Motor neuron (in vitro differentiated cells): ENCODE data around the gene IL1F10. TPM values are rescaled to one million over a fixed set of nuclear protein-coding genes. Genes with fewer than 3 reads are reported as not detected.

Experiments
- total RNA-seq, 8 experiments: library from RNA; unstranded; fragments of 300-600 nt; gene quantifications; 2 replicates each; pipeline versions ENCODE4 v1.2.3 to v1.2.4, GENCODE V29; 2022

The IL1F10 gene
- total RNA-seq, 8 experiments from 2014 or later, result 0.24 TPM; not detected in 7

Other genes with a start within 250 kb of the IL1F10 start
- 100 to 1,000 TPM in 1 of 8 experiments, 10 to 100 TPM in 2, under 1 TPM in 2, not detected in 3; 0.17 to 113 (median 19.7) TPM for gene IL1B, start 231.2 kb upstream of the IL1F10 start, total RNA-seq
- not detected for gene IL37, start 156.8 kb upstream of the IL1F10 start, total RNA-seq
- under 1 TPM in 2 of 8 experiments, not detected in 6; 0.31 to 0.92 TPM for gene IL36G, start 90.0 kb upstream of the IL1F10 start, total RNA-seq
- gene IL36A, start 62.5 kb upstream of the IL1F10 start, total RNA-seq, result not detected
- gene IL36B, start 15.1 kb upstream of the IL1F10 start, total RNA-seq, result 1 to 10 TPM in 1 of 8 experiments, under 1 TPM in 2, not detected in 5; 0.21 to 4.9 (median 0.81) TPM
- gene IL36RN, start 8.8 kb upstream of the IL1F10 start, total RNA-seq, result under 1 TPM in 5 of 8 experiments, not detected in 3; 0.17 to 0.66 (median 0.45) TPM
- 1 to 10 TPM in 2 of 8 experiments, under 1 TPM in 2, not detected in 4; 0.21 to 1.3 (median 0.69) TPM for gene IL1RN, start 59.6 kb downstream of the IL1F10 start, total RNA-seq
- gene PSD4, start 106.0 kb downstream of the IL1F10 start, total RNA-seq, result 1 to 10 TPM in 4 of 8 experiments, under 1 TPM in 4; 0.37 to 9.1 (median 1.3) TPM
- gene PAX8, start 211.0 kb downstream of the IL1F10 start, total RNA-seq, result 10 to 100 TPM in 1 of 8 experiments, 1 to 10 TPM in 6, under 1 TPM in 1; 0.27 to 10.1 (median 3.5) TPM